Activated T-cell treated with anti-CD3 and anti-CD28 coated beads for 48 hours (primary cell): ENCODE results near the gene HOXB1.

Source experiments
- DNase-seq: peaks from one replicate; pipeline ENCODE4 v3.0.0-alpha.2; 2020; ENCODE audit warnings: low read depth

HOXB1 gene

DNA sequence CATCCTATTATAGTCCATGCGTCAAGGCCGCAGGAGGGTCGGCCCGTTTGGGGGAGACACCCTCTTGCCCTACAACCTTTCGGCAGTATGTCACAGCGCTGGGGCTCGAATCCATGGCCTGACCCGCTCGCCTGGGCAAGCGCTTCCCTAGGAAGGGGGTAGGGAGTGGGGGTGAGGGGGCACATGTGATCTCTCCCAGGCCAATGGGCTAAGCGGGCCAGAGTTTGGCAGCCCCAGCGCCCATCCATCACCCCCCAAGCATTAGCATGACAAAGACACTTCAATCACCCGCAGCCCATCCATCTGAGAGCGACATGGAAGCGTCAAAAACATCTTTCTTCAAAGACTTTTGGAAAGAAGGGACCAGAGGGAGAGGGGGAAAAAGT, at the start of gene HOXB1:
TSS of gene HOXB1 (minus strand) at position 125 of the 386 bp plus-strand sequence. CDS start at position 18, 107 bp downstream.
- DNase-seq = no peak

DNA sequence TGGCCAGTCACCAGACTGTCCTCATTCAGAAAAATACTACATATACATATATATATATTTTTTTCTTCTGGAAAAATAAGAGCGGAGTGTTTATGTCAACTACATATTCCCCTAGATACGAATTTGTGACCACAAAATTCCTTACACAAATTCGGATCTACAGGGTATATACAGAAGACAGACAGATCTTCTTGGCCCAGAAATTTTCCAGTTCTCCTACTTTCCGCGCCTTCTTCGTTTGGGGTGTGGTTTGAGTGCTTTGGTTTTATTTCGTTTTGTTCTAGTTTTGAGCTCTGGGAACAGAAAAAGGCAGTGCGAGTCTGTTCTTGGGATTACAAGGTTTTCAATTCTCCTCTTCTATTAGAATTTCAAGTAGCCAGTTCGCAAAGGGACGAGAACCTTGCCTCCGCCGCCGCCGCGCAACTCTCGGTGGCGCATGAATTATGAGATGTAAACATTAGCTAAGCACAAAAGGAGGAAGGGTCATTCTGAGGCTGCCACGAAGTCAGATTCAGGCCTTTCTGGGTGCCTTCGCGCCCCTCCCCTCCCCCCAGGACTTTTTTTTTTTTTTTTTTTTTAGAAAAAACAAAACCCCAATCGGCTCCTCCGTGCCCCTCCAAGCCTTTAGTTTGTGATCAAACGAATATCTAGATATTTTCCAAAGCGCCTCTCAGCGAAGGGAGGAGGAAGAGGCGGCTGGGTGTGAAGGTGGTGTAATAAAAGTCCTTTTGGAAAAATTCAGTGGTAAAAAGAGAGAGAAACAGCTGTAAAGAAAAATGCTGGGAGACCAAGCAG, 49.1 kb upstream of the HOXB1 start:
- no peak for DNase-seq

DNA sequence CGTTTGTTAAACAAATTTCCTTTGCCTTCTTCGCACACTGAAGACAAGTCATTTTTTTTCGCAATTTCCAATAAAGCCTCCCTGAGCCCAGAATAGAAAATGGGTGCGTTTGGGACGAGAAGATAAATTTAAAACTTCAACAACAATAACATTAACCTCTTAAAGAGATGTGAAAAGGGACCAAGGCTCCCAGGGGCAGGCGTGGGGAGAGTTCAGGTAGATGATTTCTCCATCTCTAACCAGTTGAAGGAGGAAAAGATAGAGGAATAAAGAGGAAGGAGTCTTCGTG, 48.6 kb upstream of the HOXB1 start:
- DNase-seq = no peak

DNA sequence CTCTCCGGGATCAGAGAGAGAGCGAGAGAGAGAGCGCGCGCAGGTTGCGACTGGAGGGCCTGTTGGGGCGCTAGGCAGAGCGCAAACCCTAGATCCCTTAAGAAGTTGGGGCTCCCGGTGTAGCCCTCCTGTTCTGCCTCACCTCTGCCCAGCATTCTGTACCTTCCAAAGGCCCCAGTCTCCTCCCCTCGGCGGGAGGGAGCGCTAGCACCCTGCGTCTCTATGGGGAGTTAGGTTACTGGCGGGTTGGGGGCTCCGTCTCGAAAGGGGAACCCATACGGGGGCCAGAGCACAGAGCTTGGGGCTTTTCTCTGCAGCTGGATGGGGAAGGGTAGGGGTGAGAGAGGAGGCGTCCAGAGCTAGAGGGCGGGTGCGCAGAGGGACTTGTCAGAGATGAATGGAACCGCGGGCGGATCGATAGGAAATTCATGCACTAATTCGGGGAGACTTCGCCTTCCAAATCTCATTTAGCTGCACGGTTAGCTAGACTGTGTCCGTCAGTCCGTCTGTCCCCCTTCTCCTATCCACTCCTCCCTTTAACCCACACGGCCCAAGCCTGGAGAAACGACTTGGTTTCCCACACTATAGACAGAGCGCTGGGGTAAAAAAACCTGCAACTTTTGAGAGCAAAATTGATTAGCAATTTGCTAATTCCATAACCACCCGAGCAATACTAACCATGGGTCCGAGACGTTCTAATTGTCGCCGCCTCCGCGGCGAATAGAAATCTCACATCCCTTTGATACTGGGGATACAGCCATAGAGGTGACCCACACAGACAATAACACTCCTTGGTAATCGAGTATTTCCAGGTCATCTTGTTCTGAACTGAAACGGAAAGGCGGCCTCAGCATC, 48.0 kb upstream of the HOXB1 start:
- no peak for DNase-seq

DNA sequence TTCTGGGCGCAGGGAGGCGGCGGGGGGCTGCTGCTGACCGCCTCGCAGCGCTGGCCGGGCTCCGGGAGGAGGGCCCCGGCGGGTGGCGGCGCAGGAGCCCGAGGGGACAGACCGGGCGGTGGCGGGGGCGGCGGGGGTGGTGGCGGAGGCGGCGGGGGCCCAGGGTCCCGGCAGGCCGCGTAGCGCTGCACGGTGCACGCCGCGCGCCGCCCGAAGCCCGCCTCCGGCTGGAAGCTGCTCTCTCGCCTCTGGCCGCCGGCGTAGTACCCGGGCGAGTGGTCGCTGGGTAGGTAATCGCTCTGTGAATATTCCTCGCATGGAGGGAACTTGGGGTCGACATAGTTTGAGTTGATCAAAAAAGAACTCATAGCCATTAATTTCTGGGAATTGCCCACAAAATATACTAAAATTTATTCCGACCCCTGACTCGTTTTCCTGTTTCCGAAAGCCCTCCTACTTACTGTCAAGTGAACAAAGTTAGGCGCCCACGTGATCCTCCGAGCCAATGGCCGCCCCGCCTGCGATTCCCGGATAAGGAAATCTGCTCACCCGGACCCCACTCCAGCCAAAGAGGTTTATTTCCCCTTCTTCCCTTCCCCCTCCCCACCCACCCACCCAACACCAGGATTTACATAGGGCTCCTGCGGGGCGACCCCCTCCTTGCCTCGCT, 47.3 kb upstream of the HOXB1 start, which contains the start of gene HOXB4:
TSS of gene HOXB4 (minus strand) at position 405 of the 670 bp plus-strand sequence. CDS start at position 374, 31 bp downstream.
- no peak for DNase-seq

DNA sequence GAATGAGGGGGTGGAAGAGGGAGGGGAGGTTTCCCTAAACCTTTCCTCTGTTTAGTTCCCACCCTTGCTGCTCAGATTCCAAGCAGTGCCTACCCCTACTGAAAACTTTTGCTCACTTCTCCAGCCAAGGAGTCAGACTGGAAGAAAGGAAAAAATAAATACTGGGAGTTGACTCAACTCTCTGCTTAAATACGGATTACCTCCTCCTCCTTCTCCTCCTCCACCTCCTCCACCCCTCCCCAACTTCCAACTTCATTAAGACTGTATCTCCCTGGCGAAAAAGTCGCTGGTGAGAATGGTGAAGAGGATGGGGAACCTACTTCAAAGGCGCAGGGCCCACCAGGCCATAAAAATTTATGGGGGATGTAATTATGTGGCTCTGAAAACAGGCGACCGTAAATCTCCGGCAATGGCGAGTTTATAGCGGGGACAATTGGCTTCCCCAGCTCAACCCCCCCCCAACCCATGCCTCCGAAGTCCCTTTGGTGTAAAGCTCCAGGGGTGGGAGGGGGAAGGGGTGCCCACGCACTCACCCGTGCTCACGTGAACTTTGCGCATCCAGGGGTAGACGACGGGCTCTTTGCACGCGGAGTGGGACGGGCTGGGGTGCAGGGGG, 46.6 kb upstream of the HOXB1 start:
- DNase-seq = no peak

DNA sequence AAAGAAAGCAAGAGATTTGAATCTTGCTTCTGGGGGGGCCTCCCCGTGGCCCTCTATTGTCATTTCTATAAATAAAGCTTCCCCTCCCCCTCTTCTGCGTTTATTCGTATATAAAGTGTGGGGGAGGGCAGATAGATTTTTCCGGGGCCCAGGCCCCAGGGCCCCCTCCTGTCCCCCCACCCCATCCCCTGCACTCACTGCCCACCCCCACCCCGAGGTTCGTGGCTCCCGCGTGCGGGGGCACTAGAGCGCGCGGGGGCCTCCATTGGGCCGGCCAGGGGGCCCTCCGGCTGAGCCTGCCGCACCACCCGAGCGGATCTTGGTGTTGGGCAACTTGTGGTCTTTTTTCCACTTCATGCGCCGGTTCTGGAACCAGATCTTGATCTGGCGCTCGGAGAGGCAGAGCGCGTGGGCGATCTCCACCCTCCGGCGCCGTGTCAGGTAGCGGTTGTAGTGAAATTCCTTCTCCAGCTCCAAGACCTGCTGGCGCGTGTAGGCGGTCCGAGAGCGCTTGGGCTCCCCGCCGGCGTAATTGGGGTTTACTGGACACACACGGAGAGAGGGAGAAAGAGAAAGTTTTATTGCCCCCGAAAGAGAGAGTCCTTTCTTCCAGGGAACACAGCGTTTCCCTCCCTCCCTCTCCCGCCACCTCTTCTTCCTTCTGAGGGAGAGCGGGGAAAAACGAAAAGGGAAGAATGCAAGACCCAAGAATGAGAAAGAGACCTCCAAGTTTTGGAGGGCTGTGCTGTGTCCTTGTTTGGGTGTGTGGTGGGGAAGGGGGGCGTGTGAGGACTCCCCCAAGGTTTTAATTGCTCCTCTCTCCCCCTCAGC, 45.9 kb upstream of the HOXB1 start:
- DNase-seq = no peak

DNA sequence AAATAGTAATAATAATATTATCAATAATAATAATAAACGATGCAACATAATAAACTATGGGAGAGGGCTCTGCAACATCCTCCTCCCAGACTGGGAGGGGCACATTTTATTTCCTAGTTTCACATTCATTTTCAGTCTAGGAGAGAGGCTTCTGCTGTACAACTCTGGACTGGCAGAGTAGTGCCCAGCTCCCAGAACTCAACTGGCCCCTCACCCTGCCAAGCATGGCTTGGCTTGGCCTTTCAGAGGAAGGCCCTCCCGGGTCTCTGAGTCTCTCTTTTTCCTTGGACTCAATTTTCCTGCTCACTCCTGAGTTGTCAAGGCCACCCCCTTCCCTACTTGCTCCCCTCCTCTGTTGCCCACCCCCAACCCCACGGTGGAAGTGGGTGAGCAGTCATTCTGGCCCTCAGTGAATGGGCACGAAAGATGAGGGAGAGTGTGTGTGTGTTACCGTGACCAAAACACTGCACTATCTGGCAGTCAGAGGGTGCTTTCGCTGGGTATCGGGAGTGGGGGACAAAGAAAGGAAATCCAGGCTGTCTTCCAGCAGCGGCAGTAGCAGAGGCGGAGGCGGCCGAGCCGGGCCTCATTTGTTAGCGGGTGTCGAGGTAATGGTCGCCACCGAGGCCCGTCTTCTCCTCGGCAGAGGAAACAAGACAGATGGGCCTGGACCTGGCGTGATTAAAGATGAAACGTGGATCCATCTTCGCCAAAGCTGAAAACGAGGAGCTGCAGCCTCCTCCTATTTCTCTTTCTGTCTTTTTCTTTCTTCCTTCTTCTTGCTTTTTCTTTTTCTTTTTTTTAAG, 45.1 kb upstream of the HOXB1 start:
- no peak for DNase-seq

DNA sequence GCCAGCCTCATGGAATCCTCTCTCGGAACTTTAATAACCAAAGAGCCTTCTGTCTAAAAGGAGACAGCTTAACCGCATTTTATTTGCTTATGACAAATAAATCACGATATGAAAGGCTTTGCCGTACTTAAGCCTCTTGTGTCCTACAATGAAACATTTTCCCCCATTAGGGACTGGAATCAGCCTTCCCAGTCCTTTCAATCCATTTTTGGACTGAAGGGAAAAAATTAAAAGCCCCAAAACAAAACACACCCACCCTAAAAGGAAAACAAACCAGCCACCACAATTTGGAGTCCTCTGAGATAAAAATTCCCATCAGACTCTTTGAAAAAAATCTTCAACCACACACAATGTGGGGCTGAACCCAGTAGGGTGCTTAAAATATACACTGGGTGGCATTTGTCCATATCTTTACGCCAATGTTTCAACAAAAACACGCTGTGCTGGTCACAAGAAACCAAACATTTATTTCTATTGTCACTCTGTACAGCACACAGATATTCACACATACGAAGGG, 44.3 kb upstream of the HOXB1 start:
- DNase-seq = no peak

DNA sequence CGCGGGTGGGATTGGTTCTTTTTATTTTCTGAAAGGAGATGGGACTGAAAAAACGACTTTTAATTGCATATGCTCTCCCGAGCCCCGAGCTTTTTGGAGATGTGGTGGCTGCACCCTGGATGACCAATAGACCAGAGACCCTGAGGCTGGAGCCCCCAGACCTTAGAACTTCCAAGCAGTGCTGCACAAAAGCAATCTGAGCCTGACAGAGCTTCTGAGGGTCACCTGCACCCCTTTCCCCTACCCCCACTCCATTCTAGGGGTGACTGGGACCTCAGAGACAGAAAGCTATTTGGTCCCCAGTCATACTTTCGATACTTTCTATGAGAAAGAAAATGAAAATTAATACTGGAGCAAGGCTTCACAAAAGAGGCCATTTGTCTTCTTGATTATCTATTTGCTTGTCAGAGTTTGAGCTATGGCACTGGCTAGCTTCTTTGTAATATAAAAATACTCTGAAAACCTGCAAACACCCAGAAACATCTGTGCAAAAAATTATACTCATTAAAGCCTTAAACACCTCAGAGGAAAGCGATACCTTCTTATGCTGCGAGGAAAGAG, 43.8 kb upstream of the HOXB1 start:
- DNase-seq = no peak

DNA sequence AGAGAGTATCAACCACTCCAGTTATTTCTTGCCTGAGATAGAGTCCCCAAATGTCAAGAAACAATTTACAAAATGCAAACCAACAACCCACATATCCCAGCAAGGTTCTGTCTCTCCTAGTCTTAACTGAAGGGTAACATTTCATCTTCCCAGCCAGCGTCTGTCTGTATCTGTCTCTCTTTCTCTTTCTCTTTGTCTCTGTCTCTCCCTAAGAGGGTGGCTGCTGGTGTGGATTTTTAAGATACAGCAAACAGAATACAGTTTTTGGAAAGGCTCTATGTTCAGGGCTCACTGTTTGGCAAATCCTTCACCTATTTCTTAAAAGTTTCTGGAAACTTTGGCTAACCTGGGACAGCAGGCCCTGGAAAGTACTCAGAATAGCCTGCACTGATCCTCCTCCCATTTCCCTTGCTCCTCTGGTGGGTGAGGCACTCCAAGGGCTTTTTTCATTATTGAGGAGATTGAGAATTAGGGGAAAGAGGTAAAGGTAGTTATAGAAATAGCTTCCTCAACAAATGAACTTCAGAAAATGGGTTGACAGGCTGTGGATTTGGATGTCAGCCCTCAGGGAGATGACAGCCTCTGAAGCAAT, 41.1 kb upstream of the HOXB1 start:
- no peak for DNase-seq

DNA sequence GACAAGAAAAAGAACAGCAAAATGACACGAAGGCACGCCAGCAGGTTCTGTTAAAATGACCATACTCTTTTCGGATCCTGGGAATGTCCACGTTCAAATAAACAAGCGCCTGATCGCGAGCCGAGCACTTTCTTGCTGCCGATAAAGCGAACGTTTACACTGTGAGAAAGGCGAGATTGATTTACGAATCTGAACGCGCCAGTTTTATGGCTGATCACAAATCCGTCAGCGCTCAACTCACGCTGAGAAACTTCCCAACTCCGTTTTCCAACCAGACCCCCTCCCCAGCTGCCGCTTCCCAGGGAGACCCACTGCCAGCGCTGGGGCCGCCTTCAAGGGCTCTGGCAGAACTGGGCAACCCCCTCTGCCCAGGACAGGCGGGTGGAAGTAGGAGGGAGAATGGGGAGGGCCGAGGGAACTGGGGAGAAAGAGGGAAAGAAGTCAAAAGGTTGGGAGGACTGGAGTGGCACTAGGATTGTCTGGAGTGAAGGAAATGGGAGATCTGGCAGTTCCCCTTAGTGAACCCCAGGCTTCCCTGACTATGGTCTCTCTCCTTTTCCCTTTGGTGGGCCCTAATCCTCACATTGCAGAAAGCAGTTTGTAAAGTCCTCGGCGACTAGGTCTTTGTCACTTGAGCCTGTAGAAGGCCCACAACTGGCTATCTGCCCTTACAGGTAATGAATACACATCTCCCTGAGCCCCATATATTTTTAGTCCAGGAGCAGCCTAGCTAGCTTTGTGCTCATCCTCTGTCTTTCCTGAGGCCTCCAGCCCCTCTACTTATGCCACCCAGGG, 40.4 kb upstream of the HOXB1 start:
- DNase-seq = no peak

DNA sequence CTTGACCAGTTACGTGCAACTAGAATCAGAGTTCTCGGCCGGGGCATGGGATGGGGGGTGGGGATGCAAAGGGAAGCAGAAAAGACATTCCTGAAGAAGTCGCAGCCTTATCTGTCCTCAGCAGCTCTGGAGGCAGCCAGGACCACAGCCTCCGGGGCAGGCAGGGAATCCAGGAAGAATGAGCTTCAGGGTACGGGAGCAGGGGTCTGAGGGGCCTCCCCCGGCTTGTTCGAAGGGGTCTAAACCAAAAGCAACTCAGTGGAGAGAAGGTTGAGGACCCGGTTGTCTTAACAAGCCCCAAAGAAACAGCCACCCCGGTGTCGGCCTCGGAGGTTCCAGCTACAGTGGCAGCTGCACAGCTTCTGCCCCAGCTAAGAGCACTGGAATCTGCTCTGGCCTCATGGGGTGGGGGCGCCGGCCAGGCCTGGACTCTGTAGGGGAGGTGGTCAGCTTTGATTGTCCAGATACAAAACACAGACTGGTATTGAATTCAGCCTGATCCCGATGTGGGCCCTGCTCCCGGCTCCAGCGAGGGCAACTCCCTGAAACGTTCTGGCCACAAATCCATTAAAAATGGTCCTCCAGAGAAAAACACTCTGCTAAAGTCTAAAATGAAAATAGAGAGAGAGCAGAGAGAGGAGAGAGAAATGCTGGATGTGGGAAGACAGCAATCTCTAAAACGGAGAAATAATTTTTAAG, 39.7 kb upstream of the HOXB1 start:
- DNase-seq = no peak

DNA sequence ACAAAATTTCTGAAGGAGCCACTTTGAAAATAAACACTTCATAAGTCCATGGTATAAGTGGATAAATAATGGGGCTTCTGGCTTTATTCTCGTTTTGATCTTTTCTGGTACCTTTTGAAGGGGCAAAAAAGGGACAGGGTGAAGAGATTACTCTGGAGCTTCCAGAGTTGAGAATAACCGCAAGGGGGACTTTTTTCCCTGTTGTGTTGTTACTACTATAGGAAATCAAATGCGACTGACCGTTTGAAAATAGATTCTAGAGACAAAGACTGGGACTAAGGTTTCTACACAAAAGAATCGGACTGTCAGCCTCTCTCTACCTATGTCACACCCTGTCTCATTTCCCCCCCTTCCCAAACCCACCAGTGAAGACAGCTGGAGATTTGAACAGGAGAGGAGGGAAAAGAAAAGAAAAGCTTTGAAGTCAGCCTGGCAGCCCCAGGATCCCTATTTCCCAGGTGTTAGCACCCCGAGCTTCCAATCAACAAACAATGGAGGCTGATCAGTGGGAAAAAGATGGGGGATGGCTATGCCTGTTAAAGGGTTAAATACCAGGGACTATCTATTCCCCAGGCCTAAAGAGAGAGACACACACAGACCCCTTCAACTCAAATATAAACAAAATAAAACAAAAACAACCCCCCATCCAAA, 39.0 kb upstream of the HOXB1 start:
- DNase-seq = no peak

DNA sequence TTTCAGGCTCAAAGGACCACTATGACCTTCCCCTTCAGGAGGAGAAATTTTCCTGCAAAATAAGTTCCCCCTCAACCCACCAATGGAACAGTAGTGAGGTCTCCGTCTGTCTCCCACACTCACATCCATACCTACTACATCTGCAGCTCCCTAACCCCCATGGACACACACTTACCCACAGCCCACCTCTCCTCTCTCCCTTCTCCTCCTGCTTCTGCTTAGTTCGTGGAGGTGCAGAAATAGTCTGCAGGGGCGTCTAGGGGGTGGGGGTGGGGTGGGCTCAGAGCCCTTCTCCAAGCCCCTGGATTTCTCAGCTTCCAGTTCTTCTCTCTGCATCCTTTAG, 38.4 kb upstream of the HOXB1 start:
- DNase-seq = no peak

DNA sequence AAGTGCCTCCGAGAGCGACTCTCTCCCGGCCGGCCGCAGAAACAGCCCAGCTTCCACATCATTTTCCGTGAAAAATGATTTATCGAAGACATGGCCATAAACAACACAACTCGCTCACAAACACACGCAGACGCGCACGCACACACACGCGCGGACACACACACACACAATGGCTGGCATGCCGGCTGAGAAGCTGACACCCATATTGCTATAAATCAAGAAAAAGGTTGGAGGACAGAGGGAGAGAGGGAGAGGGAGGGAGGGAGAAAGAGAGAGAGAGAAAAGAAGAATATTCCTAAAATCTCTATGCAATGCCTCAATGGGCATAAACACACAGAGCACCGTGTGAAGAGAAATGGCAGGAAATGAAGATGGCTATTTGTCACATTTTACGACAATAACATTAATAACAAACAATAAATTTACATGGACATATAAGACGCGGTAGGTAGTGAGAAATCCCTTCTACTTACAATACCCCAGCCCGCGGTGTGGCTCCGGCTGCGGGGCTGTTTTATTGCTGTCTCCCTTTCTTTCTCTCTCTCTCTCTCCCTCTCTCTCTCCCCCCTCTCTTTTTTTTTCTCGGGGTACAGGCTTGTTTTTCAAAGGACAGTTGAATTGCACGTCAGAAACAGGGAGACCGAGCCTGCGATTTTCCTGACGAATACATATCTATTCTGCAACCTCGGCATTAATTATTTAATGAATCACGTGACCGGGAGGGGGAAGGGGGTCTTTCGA, 37.9 kb upstream of the HOXB1 start:
- DNase-seq = no peak
